ENCODE results near the gene GRID1.

- TF ChIP-seq CTCF (IDR thresholded peaks at IDR 0.05; ENCODE audit: insufficient read depth, low read depth, low read length), result no peak
- TF ChIP-seq EZH2 (IDR thresholded peaks at IDR 0.05; ENCODE audit: insufficient read depth, low read length), result no peak
These were observed 353.0 kb downstream of the GRID1 start for GRCh38 chr10:86013568-86013967.
